Testis (tissue), 2 donors: ENCODE measurements around the gene TRIM16.
"Not testable (repeated sequence)": the region's sequence is repeated elsewhere in the genome, so short reads cannot be mapped to it uniquely, and the experiment has no call there.

ENCODE experiments used
- POLR2A ChIP-seq: fragments of 450-650 bp; IDR thresholded peaks from one replicate; pipeline ENCODE4 v1.6.1; 2017; ENCODE audit warnings: antibody characterized with exemption, mild to moderate bottlenecking, moderate library complexity
- TF ChIP-seq, protein P1 (sequence below), 3 experiments: fragments of 450-650 bp in 2 of 3; fragments of 200-600 bp in 1 of 3; sonication (generic) in 1 of 3; IDR thresholded peaks; one replicate each; pipeline ENCODE4 v1.5.1; 2016 to 2019; ENCODE audit warnings: antibody characterized with exemption in 3 of 3, mild to moderate bottlenecking in 2 of 3, moderate library complexity in 1 of 3

DNA sequence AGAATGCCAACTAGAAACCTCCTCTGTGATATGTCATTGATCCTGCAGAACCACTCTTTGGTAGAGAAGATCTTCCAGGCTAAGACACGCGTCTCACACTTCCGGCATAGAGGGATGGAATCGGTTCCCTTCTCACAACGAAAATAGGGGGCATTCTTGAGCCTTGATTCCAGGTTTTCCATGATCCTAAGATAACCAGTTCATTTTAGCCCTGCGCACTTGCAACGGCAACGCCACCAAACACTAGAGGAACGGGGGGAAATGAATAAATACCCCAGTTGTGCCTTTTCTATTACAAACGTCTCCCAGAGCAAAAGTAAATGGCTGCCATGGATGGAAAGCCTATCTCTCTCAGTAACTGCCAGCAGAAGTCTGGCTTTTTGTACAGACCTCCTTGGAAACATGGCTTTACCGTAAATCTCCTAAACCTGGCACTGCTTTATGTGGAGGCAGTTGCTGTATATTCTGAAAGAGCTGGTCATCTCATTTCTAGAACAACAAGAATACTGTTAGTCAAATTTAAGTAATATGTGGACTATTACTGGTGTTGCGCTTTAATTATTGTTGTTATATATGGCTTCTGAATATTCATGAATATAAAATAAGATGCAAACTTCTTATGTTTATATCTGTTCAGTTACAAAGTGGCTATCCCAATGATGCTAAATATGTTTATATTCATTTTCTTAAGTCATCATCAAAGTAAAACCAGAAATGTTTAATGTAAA is 64.6 kb downstream of the TRIM16 start, which contains the start of gene FBXW10B:
- TF ChIP-seq, protein P1, sequence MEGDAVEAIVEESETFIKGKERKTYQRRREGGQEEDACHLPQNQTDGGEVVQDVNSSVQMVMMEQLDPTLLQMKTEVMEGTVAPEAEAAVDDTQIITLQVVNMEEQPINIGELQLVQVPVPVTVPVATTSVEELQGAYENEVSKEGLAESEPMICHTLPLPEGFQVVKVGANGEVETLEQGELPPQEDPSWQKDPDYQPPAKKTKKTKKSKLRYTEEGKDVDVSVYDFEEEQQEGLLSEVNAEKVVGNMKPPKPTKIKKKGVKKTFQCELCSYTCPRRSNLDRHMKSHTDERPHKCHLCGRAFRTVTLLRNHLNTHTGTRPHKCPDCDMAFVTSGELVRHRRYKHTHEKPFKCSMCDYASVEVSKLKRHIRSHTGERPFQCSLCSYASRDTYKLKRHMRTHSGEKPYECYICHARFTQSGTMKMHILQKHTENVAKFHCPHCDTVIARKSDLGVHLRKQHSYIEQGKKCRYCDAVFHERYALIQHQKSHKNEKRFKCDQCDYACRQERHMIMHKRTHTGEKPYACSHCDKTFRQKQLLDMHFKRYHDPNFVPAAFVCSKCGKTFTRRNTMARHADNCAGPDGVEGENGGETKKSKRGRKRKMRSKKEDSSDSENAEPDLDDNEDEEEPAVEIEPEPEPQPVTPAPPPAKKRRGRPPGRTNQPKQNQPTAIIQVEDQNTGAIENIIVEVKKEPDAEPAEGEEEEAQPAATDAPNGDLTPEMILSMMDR (IDR thresholded peaks at IDR 0.05) = not testable (repeated sequence)
- not testable (repeated sequence) for TF ChIP-seq POLR2A
